DMS153 (cell line): ENCODE data around the gene FGF12.

Experiments used
- DNase-seq: peaks from one replicate; lab custom pipeline; 2025; lab: John Stamatoyannopoulos, UW

Gene FGF12

DNA sequence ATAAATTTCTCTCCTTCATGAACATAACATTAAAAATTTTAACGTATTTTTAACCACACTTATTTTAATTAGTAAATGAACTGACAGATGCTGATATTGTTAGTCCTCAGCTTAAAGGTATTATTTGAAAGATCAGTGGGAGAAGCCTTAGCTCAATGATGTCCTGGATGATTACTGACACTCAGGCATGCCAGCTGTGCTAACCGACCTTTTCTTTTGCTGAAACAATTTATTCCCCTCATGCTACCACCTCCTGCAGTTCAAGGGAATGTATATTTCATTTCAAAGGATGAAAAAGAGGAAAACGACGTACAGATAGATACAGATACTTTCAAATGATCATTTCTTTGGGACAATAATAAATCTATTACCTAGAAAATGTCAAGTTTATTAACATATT lies 620.8 kb downstream of the FGF12 start:
- no peak for DNase-seq

GRCh38 chr3:192092388-192093005 lies 634.8 kb downstream of the FGF12 start:
- no peak for DNase-seq

DNA sequence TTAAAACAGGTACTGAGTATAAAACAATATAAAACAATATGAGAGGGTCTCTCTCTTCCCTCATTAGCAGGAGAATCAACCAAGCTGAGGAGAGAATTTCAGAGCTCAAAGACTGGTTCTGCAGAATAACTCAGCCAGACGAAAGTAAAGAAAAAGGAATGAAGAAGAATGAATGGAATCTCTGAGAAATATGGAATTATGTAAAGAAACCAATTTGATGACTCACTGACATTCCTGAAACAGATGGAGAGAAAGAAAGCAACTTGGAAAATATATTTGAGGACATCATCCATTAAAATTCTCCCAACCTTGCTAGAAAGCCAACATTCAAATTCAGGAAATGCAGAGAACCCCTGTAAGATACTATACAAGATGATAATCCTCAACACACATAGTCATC lies 635.5 kb downstream of the FGF12 start:
- no peak for DNase-seq

GRCh38 chr3:192090586-192090985 lies 636.8 kb downstream of the FGF12 start:
- no peak for DNase-seq
